ENCODE measurements around the gene LONP2. TPM values are rescaled to one million over a fixed set of nuclear protein-coding genes. Genes with fewer than 3 reads are reported as not detected.

Gene LONP2
- total and polyA plus RNA-seq, 10 of the 15 experiments (the other 5 are each of a cell fraction or from before 2014, with no cell fraction given), result 8.3 to 48.0 (median 34.8) TPM

- TF ChIP-seq, protein P1, sequence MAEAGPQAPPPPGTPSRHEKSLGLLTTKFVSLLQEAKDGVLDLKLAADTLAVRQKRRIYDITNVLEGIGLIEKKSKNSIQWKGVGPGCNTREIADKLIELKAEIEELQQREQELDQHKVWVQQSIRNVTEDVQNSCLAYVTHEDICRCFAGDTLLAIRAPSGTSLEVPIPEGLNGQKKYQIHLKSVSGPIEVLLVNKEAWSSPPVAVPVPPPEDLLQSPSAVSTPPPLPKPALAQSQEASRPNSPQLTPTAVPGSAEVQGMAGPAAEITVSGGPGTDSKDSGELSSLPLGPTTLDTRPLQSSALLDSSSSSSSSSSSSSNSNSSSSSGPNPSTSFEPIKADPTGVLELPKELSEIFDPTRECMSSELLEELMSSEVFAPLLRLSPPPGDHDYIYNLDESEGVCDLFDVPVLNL (IDR thresholded peaks at IDR 0.05; ENCODE audit: low read depth, low read length), result no peak
- TF ChIP-seq CBFB (IDR thresholded peaks at IDR 0.05; ENCODE audit: low read depth) (no peak), ETV6 (conservative IDR thresholded peaks at IDR 0.05 in 1 of 2, IDR thresholded peaks at IDR 0.05 in 1 of 2; ENCODE audit: borderline replicate concordance in 1 of 2, low read depth in 1 of 2) (no peak), ZNF592 (IDR thresholded peaks at IDR 0.05) (no peak), SIX5 (IDR thresholded peaks at IDR 0.05; ENCODE audit: low read depth, low read length, severe bottlenecking) (no peak), RAD51 (IDR thresholded peaks at IDR 0.05) (no peak), ZNF207 (IDR thresholded peaks at IDR 0.05; ENCODE audit: borderline replicate concordance) (no peak), EZH2 (IDR thresholded peaks at IDR 0.05; ENCODE audit: borderline replicate concordance, control insufficient read depth, low read depth, low read length) (no peak), ASH2L (IDR thresholded peaks at IDR 0.05; ENCODE audit: borderline replicate concordance, low read depth) (no peak), SUPT20H (IDR thresholded peaks at IDR 0.05; ENCODE audit: borderline replicate concordance, control insufficient read depth, low read depth, low read length) (no peak), ZNF384 (IDR thresholded peaks at IDR 0.05; ENCODE audit: borderline replicate concordance, low read depth, low read length) (no peak), ZBED1 (IDR thresholded peaks at IDR 0.05; ENCODE audit: borderline replicate concordance) (no peak), NFIC (IDR thresholded peaks at IDR 0.05; ENCODE audit: low read depth, low read length) (peak; percentile 77), CREM (IDR thresholded peaks at IDR 0.05; ENCODE audit: low read depth) (peak; percentile 74), NR2C1 (IDR thresholded peaks at IDR 0.05) (no peak), NFXL1 (IDR thresholded peaks at IDR 0.05; ENCODE audit: borderline replicate concordance) (no peak), IRF4 (IDR thresholded peaks at IDR 0.05; ENCODE audit: low read depth, low read length) (0 out of 2 replicates have a peak, but pooled peaks have one; percentile 12), CHD1 (IDR thresholded peaks at IDR 0.05; ENCODE audit: low read depth, low read length) (no peak), MYC (IDR thresholded peaks at IDR 0.05; ENCODE audit: insufficient read depth, insufficient read length, insufficient replicate concordance, low read length, severe bottlenecking) (no peak), HDAC2 (IDR thresholded peaks at IDR 0.05) (no peak)
- TF ChIP-seq, protein P2, sequence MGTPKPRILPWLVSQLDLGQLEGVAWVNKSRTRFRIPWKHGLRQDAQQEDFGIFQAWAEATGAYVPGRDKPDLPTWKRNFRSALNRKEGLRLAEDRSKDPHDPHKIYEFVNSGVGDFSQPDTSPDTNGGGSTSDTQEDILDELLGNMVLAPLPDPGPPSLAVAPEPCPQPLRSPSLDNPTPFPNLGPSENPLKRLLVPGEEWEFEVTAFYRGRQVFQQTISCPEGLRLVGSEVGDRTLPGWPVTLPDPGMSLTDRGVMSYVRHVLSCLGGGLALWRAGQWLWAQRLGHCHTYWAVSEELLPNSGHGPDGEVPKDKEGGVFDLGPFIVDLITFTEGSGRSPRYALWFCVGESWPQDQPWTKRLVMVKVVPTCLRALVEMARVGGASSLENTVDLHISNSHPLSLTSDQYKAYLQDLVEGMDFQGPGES (IDR thresholded peaks at IDR 0.05), result no peak
These were observed 122.3 kb downstream of the LONP2 start (continued) for GRCh38 chr16:48366165-48367093.
